Large intestine (tissue), 3 donors: ENCODE data around the gene KCNA3. TPM values are rescaled to one million over a fixed set of nuclear protein-coding genes. Genes with fewer than 3 reads are reported as not detected.

Experiments
- DNase-seq, 2 donors: peaks; one replicate each; pipeline versions ENCODE4 v3.0.0 to v3.0.0-alpha.2; 2013
- H3K27ac ChIP-seq: one replicate; pipeline ENCODE4 v1.5.1; 2013; ENCODE audit warnings: low read length
- H3K27me3 ChIP-seq: 2 replicates; pipeline ENCODE4 v1.6.1; 2013; ENCODE audit warnings: low read length; ENCODE audit not compliant: control insufficient read depth, insufficient read depth
- H3K36me3 ChIP-seq: 2 replicates; pipeline ENCODE4 v1.6.1; 2013; ENCODE audit warnings: low read length; ENCODE audit not compliant: control insufficient read depth, insufficient read depth
- H3K4me1 ChIP-seq: one replicate; pipeline ENCODE4 v1.6.1; 2013; ENCODE audit warnings: low read length; ENCODE audit not compliant: control insufficient read depth, insufficient read depth
- H3K4me3 ChIP-seq: one replicate; pipeline ENCODE4 v1.5.1; 2013; ENCODE audit warnings: low read length
- H3K9me3 ChIP-seq: one replicate; pipeline ENCODE4 v1.6.1; 2013; ENCODE audit warnings: mild to moderate bottlenecking, low read depth, low read length, moderate library complexity; ENCODE audit not compliant: control insufficient read depth
- WGBS: methylation state at CpG from one replicate; pipeline ENCODE4 v1.1.5; 2013; ENCODE audit warnings: low lambda C conversion rate; ENCODE audit not compliant: insufficient coverage; 5-methylcytosine and 5-hydroxymethylcytosine counted together
- polyA plus RNA-seq: library from polyadenylated mRNA; unstranded; fragments of 120-200 nt; gene quantifications from one replicate; pipeline ENCODE4 v1.2.1, GENCODE V29; 2013

The KCNA3 gene
- polyA plus RNA-seq, 1 donor = 0.37 TPM

- WGBS = 19% methylated on average over 4 of the region's 4 CpGs
- H3K9me3 ChIP-seq = no peaks in the 10 kb centered on the region
- no peaks in the 10 kb centered on the region for H3K36me3 ChIP-seq
- DNase-seq = no peak
- H3K27me3 ChIP-seq = peaks cover 11% of the 10 kb centered on the region
- no peak overlapping the region for H3K27ac ChIP-seq
- no peak overlapping the region for H3K4me3 ChIP-seq
- H3K4me1 ChIP-seq = no peaks in the 10 kb centered on the region
These were observed 30.8 kb downstream of the KCNA3 start for GRCh38 chr1:110643879-110644472.

DNA sequence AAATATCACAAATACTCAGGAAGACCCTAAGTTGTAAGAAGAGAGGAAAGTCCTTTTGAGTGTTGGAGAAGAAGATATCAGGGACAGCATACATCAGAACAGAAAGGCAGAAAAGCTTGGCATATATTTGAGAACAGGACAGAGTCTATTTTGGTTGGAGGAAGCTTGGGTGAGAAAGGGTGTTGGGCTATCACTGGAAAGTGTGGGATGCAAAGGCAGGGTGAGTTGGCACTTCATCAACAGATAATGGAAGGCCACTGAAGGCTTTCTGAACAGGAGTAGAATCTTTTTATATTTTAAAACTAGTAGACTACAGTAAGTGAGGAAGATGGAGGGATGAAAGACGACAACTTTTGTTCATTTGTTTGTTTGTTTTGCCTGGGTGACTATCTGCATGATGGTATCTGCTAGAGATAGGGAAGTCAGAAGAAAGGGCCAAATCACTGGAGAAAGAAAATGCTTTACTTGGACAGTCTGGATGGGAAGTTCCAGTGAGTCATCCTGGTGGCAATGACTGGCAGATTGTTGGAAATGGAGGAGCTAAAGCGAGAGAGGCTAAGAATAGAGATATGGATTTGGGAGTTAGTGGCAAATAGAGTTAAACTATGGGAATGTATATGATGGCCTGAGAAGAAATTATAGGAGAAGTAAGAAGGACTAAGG, 34.9 kb downstream of the KCNA3 start:
- Histone ChIP-seq H3K27me3 (peaks cover 10% of the 10 kb centered on the region), H3K9me3 (no peaks in the 10 kb centered on the region), H3K4me3 (no peak overlapping the region), H3K36me3 (no peaks in the 10 kb centered on the region), H3K27ac (no peak overlapping the region), H3K4me1 (no peaks in the 10 kb centered on the region)
- WGBS = 81% methylated on average over 2 of the region's 2 CpGs
- DNase-seq = no peak

GRCh38 chr1:110638556-110638955, 36.2 kb downstream of the KCNA3 start:
- Histone ChIP-seq H3K36me3 (no peaks in the 10 kb centered on the region), H3K27me3 (peaks cover 10% of the 10 kb centered on the region), H3K4me1 (no peaks in the 10 kb centered on the region), H3K9me3 (no peaks in the 10 kb centered on the region), H3K27ac (no peak overlapping the region), H3K4me3 (no peak overlapping the region)
- no peak for DNase-seq
- WGBS = 79% methylated on average over 2 of the region's 6 CpGs

DNA sequence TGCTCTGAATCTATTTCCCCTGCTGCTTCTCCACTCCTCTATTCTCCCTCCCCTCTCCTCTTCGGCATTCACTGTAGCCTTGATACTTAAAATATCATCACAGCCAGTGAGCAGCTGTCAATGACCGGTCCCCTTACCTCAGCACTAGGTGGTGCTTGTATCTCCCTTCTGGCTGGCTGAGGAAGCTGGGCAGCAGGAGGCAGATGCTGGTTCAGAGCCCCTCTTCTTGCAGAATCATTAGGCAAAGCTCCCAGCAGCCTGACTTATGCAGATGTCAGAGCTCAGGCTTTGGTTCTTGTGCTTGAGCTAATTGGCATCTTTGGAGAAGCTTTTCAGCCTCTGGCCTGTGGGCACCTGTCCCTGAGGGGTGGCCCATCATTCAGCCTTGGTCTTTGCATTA, 36.7 kb downstream of the KCNA3 start:
- Histone ChIP-seq H3K27me3 (peaks cover 8% of the 10 kb centered on the region), H3K9me3 (no peaks in the 10 kb centered on the region), H3K4me1 (no peaks in the 10 kb centered on the region), H3K27ac (no peak overlapping the region), H3K36me3 (no peaks in the 10 kb centered on the region), H3K4me3 (no peak overlapping the region)
- DNase-seq = no peak
- no CpG with 5 or more reads among the region's 2 CpGs for WGBS

DNA sequence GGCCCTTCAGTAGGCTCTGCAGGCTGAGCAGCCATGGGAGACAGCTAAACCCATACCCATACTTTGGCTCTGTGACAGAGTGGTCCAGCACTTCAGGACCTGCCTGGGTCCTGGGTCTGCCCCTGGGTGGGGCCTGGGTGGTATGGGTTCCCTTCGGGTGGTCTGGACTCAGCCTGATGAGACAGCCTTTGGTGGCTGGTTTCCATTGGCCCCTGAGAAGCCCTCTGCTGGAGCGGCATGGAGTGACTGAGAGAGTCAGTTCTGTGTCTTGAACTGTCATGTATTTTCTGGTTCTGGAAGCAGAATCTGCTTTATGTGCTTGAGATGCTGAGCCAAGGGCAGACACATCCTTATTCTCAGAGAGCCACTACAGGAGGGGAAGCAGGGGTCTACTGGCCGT, 37.3 kb downstream of the KCNA3 start:
- H3K4me1 ChIP-seq = no peaks in the 10 kb centered on the region
- no peak for DNase-seq
- no peak overlapping the region for H3K27ac ChIP-seq

GRCh38 chr1:110636149-110636935, 38.4 kb downstream of the KCNA3 start:
- Histone ChIP-seq H3K9me3 (no peaks in the 10 kb centered on the region), H3K4me3 (no peak overlapping the region), H3K36me3 (no peaks in the 10 kb centered on the region), H3K27ac (no peak overlapping the region), H3K4me1 (no peaks in the 10 kb centered on the region), H3K27me3 (peaks cover 11% of the 10 kb centered on the region)
- DNase-seq = no peak
- 100% methylated on average over 1 of the region's 4 CpGs for WGBS

More for the DNA sequence above, 37.3 kb downstream of the KCNA3 start:
- H3K4me3 ChIP-seq = no peak overlapping the region
- no CpG with 5 or more reads among the region's 3 CpGs for WGBS
- no peaks in the 10 kb centered on the region for H3K36me3 ChIP-seq
- no peaks in the 10 kb centered on the region for H3K9me3 ChIP-seq
- peaks cover 8% of the 10 kb centered on the region for H3K27me3 ChIP-seq

DNA sequence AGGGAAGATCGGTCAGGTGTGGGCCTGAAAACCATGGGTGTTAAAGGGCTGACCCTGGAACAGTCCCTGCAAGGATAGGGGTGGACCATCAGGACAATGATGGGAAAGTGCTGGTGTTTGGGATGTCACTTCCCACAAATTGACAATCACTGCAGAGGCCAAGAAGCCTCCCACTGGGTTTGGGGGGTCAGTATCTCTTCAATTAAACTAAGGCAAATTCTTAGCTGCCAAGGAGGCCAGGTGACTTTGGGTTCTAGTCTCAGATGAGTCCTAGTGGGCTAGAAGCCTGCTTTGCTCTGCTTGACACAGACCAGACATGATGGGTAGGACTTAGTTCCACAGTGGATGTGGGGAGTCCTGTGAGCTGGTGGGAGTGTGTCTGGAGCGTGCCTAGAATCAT, 39.3 kb downstream of the KCNA3 start:
- Histone ChIP-seq H3K36me3 (no peaks in the 10 kb centered on the region), H3K4me1 (no peaks in the 10 kb centered on the region), H3K27ac (no peak overlapping the region), H3K27me3 (peaks cover 15% of the 10 kb centered on the region), H3K4me3 (no peak overlapping the region), H3K9me3 (no peaks in the 10 kb centered on the region)
- DNase-seq = no peak
- 100% methylated on average over 1 of the region's 2 CpGs for WGBS

DNA sequence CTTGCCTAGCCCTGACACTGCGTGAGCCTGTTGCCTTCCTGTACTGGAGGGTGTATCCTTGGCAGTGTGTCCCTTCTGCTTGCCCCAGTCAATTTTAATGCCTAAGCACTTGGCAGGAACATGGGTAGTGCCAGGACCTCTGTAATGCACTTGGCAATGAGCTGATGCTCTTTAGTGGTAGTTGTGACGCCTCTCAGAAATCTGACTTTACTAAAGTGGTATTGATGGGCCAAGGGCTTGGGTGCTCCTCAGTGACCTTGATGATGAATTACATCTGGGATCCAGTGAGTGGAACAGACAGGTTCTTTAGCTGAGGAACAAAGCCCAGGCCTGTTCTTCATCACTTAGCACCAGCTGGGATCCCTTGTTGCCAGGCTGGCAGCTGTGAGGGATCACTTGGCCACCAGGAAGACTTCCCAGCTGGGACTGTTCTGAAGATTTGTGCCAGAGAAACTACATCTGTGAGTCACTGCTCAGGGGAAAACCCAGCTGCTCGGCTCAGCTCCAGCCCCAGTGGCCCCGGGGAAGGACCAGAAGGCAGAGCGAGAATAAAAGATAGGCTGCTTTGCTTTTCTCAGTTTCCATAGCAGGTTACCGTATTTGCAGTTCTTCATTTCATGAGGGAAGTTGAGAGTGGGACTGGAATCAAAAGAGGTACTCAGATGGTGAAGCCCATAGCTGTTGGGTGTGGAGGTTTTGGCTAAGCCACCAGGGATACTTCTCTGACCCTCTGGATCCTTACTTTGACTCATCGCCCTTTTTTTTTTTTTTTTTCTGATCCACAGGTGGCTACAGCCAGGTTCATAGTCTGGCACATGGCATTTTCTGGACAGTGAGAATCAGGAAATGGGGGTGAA, 40.1 kb downstream of the KCNA3 start:
- Histone ChIP-seq H3K4me1 (no peaks in the 10 kb centered on the region), H3K4me3 (no peak overlapping the region), H3K27ac (no peak overlapping the region), H3K9me3 (no peaks in the 10 kb centered on the region), H3K36me3 (no peaks in the 10 kb centered on the region), H3K27me3 (peaks cover 10% of the 10 kb centered on the region)
- WGBS = 90% methylated on average over 2 of the region's 7 CpGs
- DNase-seq = peak in 1 of 2 donors; percentile 11

DNA sequence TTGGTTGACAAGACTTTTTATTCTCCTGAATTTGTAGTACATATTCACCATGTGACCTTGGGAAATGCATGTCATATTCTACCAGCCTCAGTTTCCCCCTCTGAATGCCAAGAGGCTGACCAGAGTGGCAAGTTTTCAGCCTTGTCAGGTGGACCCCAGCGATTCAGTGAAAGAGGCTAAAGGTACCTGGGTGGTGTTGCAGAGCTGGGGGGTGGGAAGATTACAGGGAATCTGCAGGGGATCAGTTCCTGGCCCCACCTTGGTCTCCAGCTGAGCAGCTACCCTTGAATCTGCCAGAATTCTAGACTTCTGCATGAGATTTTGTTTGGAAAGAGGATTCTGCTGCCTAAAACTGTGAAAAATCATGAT, 40.7 kb downstream of the KCNA3 start:
- Histone ChIP-seq H3K27ac (no peak overlapping the region), H3K36me3 (no peaks in the 10 kb centered on the region), H3K4me1 (no peaks in the 10 kb centered on the region), H3K27me3 (peaks cover 10% of the 10 kb centered on the region), H3K9me3 (no peaks in the 10 kb centered on the region), H3K4me3 (no peak overlapping the region)
- WGBS = no CpG with 5 or more reads among the region's 1 CpG
- no peak for DNase-seq

GRCh38 chr1:110633646-110634030, 41.1 kb downstream of the KCNA3 start:
- H3K27ac ChIP-seq = no peak overlapping the region
- no peak for DNase-seq
- no CpG with 5 or more reads among the region's 2 CpGs for WGBS
- no peaks in the 10 kb centered on the region for H3K36me3 ChIP-seq
- H3K27me3 ChIP-seq = peaks cover 10% of the 10 kb centered on the region
- H3K9me3 ChIP-seq = no peaks in the 10 kb centered on the region
- no peak overlapping the region for H3K4me3 ChIP-seq
- no peaks in the 10 kb centered on the region for H3K4me1 ChIP-seq
